ENCODE results near the gene ZNF287.

The ZNF287 gene

DNA sequence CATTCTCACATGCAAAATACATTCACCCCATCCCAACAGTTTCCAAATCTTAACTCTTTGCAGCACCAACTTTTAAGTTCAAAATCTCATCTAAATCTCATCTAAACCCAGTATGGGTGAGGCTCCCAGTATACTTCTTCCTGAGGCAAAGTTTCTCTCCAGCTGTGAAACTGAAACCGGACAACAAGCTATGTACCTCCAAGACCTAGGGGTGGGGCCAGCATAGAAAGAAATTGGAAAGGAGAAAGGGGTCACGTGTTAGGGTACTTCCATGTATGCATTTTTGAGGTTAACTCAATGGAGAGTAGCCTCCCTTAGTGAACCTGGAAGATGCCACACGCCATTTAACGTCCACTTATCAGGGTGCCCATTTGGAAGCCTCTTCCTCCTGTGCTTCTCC is 53.1 kb downstream of the ZNF287 start:
- no peak for DNase-seq

DNA sequence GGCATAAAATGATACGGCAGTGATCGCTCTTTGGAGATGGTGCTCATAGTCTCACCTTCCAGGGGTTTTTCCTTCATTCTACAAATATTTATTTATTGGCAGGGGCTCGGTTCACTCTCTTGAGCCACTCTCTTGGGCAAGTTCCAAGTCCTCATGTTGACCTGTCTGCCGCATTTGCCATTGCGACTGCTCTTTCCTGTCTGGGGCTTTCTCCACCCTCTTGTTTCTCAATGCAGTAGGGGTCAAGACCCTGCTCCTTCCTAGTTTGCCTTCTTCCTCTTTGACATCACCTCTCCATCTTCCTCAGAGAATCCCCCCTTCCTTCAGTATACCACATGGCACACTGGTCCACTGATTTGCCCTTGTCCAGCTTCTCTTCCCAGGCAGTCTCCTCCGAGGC is 55.1 kb downstream of the ZNF287 start:
- no peak for DNase-seq

DNA sequence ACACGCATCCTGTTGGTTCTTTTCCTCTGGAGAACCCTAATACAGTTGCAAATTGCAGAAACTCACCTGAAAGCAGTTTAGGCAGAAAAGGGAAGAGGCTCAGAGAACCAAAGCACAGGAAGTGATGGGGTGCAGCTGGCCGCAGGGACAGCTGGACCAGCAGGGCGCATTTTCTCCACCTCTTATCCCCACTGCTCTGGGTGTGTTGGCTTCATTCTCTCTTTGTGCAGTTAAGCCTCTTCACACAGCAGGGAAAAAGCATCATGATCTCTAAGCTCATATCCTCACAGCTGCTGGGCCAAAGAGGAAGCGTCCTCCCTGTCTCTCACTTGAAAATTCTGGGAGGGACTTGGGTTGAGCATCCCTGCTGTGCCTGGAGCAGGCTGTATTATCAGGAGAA is 57.0 kb downstream of the ZNF287 start:
- no peak for DNase-seq

DNA sequence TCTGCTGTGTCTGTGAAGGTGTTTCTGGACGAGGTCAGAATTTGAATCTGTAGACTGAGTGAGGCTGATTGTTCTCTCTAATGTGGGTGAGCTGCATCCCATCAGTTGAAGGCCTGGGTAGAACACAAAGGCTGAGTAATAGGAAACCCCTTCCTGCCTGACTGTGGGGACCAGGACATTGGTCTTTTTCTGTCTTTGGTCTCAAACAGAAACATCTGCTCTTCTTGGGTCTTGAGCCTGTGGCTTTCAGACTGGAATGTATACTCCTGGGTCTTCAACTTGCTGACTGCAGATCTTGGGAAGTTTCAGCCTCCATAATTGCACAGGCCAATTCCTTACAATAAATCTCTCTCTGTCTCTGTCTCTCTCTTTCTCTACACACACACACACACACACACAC is 57.4 kb downstream of the ZNF287 start:
- DNase-seq: no peak

DNA sequence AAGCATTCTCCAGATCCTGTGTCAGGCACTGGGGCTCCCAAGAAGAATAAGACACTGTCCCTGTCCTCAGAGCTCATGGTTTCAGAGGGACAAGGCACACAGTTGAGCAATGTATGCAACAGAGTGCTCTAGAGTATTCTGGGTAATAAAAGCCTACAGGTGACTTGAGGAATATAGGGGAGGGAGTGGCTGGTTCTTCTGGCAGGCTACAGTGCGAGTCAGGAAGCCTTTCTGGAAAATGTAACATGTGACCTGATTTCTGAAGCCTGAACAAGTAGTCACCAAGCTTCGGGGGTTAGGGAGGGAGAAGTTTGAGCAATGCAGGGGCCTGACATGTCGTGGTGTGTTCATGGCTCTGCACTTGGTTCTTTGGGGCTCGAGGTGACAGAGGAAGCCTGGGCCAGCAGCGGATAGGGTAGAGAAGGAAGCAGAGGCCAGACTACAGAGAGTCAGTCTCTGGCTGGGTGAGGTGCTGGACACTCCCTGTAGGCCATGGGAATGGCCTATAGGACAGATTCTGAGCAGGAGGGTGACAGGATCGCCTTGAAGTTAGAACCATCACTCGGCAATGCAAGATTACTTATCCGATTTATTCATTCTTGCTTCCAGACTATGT is 61.0 kb downstream of the ZNF287 start:
- DNase-seq: no peak

DNA sequence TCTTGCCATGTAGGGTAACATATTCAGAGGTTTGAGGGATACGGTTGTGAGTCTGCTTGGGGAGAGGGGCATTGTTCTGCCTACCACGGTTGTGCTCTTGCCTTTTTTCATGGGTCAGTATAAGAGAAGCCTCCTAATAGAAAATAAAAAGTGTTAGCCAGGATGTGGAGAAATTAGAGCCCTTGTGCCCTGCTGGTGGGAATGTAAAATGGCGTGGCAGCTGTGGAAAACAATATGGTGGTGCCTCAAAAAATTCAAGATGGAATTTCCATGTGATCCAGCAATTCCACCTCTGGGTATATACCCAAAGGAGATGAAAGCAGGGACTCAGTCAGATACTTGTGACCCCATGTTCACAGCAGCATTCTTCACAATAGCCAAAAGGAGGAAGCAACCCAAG is 62.8 kb downstream of the ZNF287 start:
- DNase-seq: no peak

DNA sequence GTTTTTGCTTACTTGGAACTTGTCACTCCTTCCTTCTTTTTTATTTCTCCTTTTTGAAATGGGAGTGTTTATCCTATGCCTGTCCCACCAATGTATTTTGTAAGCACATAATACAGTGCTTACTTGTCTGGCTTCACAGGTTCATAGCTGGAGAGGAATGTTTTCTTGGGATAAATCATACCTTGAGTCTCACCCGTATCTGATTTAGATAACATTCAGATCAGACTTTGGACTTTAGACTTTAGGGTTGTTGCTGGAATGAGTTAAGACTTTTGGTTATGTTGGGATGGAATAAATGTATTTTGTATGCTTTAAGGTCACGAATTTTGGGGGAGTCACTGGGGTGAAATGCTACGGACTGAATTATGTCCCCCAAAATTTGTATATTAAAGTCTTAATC is 64.0 kb downstream of the ZNF287 start:
- no peak for DNase-seq
